Caco-2 (cell line): ENCODE measurements around the gene SIAE. TPM values are rescaled to one million over a fixed set of nuclear protein-coding genes. Genes with fewer than 3 reads are reported as not detected.

Source experiments
- BruUV-seq: library from RNA; stranded (reverse); fragments of 400-500 nt; replicated peaks from 2 replicates; lab custom pipeline; 2021; lab: Mats Ljungman, UMichigan
- CTCF ChIA-PET: fragments of 300-600 bp; sonication (Branson Sonifier 250); formaldehyde crosslinking; loops from one replicate; lab custom pipeline; 2022; ENCODE audit warnings: antibody characterized with exemption; lab: Charles Lee
- POLR2A ChIA-PET: fragments of 300-600 bp; sonication (Branson Sonifier 250); formaldehyde crosslinking; loops from one replicate; lab custom pipeline; 2022; ENCODE audit warnings: antibody characterized with exemption; lab: Charles Lee
- DNase-seq, 2 experiments: peaks; one replicate each; pipeline versions ENCODE4 v3.0.0 to v3.0.0-alpha.2; 2020 to 2022
- H3K27me3 ChIP-seq: replicated peaks from 2 replicates; pipeline ENCODE4 v1.6.0; 2011; ENCODE audit warnings: low read length; ENCODE audit not compliant: control insufficient read depth, insufficient read depth
- H3K36me3 ChIP-seq: 2 replicates; pipeline ENCODE4 v1.5.1; 2011; ENCODE audit warnings: low read length; ENCODE audit not compliant: control insufficient read depth, insufficient read depth
- H3K4me1 ChIP-seq: fragments of 250-450 bp; sonication (Bioruptor Pico); 2 replicates; pipeline ENCODE4 v1.5.1; 2020; ENCODE audit warnings: mild to moderate bottlenecking
- H3K4me3 ChIP-seq: 2 replicates; pipeline ENCODE4 v1.5.1; 2011; ENCODE audit warnings: low read depth, mild to moderate bottlenecking, control low read depth, low read length
- H3K9me3 ChIP-seq: fragments of 250-450 bp; sonication (Bioruptor Pico); 2 replicates; pipeline ENCODE4 v1.5.1; 2020; ENCODE audit warnings: mild to moderate bottlenecking, moderate library complexity
- H3K27ac Mint-ChIP-seq: one replicate; pipeline ENCODE4 v1.8.0; 2022; ENCODE audit warnings: mixed read lengths; ENCODE audit not compliant: unreplicated experiment
- H3K27me3 Mint-ChIP-seq: one replicate; pipeline ENCODE4 v1.8.0; 2022; ENCODE audit warnings: mixed read lengths; ENCODE audit not compliant: insufficient read depth, unreplicated experiment
- H3K36me3 Mint-ChIP-seq: one replicate; pipeline ENCODE4 v1.8.0; 2022; ENCODE audit warnings: mild to moderate bottlenecking, mixed read lengths; ENCODE audit not compliant: insufficient read depth, unreplicated experiment
- H3K4me1 Mint-ChIP-seq: one replicate; pipeline ENCODE4 v1.8.0; 2022; ENCODE audit warnings: low read depth, mixed read lengths; ENCODE audit not compliant: unreplicated experiment
- H3K4me3 Mint-ChIP-seq: one replicate; pipeline ENCODE4 v1.8.0; 2022; ENCODE audit warnings: mild to moderate bottlenecking, moderate library complexity, mixed read lengths; ENCODE audit not compliant: unreplicated experiment
- H3K9me3 Mint-ChIP-seq: one replicate; pipeline ENCODE4 v1.8.0; 2022; ENCODE audit warnings: mixed read lengths; ENCODE audit not compliant: unreplicated experiment
- intact Hi-C: fragments of 100-400 bp; cut with micrococcal nuclease; formaldehyde crosslinking; loops from one replicate; pipeline ENCODE4 v1.10.0; 2022; ENCODE audit not compliant: unreplicated experiment
- total RNA-seq: library from RNA; stranded (reverse); gene quantifications from 2 replicates; pipeline ENCODE4 v1.2.3, GENCODE V29; 2022
- TF ChIP-seq, protein P1 (sequence below), 2 experiments: fragments of 200-600 bp in 1 of 2; IDR thresholded peaks; 1 replicate in 1 of 2; 2 replicates in 1 of 2; pipeline versions ENCODE4 v1.5.1 to v1.8.0; 2011 to 2022; ENCODE audit warnings: antibody characterized with exemption in 1 of 2, control low read depth in 1 of 2, inconsistent platforms in 1 of 2, low read depth in 1 of 2, low read length in 1 of 2, mild to moderate bottlenecking in 1 of 2, moderate library complexity in 1 of 2; ENCODE audit not compliant: insufficient read depth in 1 of 2, severe bottlenecking in 1 of 2, unreplicated experiment in 1 of 2

The SIAE gene
- total RNA-seq, 1 experiment from 2014 or later = 33.7 TPM

DNA sequence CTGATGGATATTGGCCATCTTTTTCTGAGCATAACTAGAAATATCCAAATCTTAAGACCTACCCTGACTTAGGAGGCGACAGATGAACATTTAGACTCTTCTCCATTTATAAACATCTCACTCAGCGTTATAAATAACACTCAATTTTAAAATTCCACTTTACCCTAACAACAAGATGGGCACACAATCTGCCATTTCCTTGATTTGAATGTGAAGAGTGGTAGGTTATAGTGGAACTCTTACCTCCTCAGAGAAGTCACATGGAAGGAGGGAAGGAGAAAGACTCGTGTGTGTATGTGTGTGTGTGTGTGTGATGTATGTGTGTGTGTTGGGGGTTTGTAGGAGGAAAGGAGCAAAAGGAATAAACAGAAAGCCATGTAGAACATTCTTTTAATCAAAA is 15.0 kb downstream of the SIAE start:
- no peaks in the 10 kb centered on the region for H3K36me3 ChIP-seq
- H3K9me3 Mint-ChIP-seq = no peaks in the 10 kb centered on the region
- no peaks in the 10 kb centered on the region for H3K4me1 Mint-ChIP-seq
- POLR2A ChIA-PET = no interaction called here
- H3K4me3 ChIP-seq = no peak overlapping the region
- intact Hi-C loops = no loop called here
- H3K36me3 Mint-ChIP-seq = no peaks in the 10 kb centered on the region
- peaks cover 6% of the 10 kb centered on the region; the same call in 1 of the 2 replicates for H3K4me1 ChIP-seq
- H3K9me3 ChIP-seq = no peaks in the 10 kb centered on the region
- CTCF ChIA-PET = no interaction called here
- H3K27ac Mint-ChIP-seq = no peak overlapping the region
- no peak overlapping the region for H3K4me3 Mint-ChIP-seq
- no peaks in the 10 kb centered on the region for H3K27me3 ChIP-seq
- H3K27me3 Mint-ChIP-seq = no peaks in the 10 kb centered on the region
- no peak for DNase-seq
- no TSS peak for BruUV-seq
- TF ChIP-seq, protein P1, sequence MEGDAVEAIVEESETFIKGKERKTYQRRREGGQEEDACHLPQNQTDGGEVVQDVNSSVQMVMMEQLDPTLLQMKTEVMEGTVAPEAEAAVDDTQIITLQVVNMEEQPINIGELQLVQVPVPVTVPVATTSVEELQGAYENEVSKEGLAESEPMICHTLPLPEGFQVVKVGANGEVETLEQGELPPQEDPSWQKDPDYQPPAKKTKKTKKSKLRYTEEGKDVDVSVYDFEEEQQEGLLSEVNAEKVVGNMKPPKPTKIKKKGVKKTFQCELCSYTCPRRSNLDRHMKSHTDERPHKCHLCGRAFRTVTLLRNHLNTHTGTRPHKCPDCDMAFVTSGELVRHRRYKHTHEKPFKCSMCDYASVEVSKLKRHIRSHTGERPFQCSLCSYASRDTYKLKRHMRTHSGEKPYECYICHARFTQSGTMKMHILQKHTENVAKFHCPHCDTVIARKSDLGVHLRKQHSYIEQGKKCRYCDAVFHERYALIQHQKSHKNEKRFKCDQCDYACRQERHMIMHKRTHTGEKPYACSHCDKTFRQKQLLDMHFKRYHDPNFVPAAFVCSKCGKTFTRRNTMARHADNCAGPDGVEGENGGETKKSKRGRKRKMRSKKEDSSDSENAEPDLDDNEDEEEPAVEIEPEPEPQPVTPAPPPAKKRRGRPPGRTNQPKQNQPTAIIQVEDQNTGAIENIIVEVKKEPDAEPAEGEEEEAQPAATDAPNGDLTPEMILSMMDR (IDR thresholded peaks at IDR 0.05; ENCODE audit: insufficient read depth in 1 of 2, low read depth in 1 of 2, low read length in 1 of 2, severe bottlenecking in 1 of 2, unreplicated experiment in 1 of 2) = no peak

DNA sequence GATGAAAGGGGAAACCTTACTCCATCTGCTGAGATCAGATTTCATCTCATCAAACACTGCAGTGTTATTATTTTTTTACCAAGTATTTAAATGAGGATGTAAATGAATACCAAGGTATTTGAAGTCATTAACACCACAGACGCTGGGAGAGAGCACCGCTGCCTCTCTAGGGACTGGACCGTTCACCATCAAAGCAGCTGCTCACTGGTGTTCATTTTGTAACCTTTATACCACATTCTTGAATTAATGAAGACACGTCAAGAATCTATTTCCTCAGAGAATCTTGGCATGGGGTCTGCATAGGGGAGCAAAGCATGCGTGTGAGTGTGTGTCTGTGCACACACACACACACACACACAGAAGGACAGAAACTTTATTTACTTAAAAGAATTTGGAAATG is 15.6 kb downstream of the SIAE start:
- no peaks in the 10 kb centered on the region for H3K9me3 Mint-ChIP-seq
- no peaks in the 10 kb centered on the region for H3K36me3 ChIP-seq
- no peaks in the 10 kb centered on the region for H3K27me3 ChIP-seq
- H3K4me3 Mint-ChIP-seq = no peak overlapping the region
- H3K27ac Mint-ChIP-seq = no peak overlapping the region
- H3K4me3 ChIP-seq = no peak overlapping the region
- no peaks in the 10 kb centered on the region for H3K4me1 Mint-ChIP-seq
- H3K9me3 ChIP-seq = no peaks in the 10 kb centered on the region
- H3K27me3 Mint-ChIP-seq = no peaks in the 10 kb centered on the region
- TF ChIP-seq, protein P1 (IDR thresholded peaks at IDR 0.05; ENCODE audit: insufficient read depth in 1 of 2, low read depth in 1 of 2, low read length in 1 of 2, severe bottlenecking in 1 of 2, unreplicated experiment in 1 of 2) = no peak
- intact Hi-C loops = no loop called here
- no peaks in the 10 kb centered on the region for H3K36me3 Mint-ChIP-seq
- BruUV-seq = no TSS peak
- ChIA-PET CTCF (no interaction called here), POLR2A (no interaction called here)
- DNase-seq = no peak
- H3K4me1 ChIP-seq = peaks cover 6% of the 10 kb centered on the region; the same call in 1 of the 2 replicates

- TF ChIP-seq, protein P1 (IDR thresholded peaks at IDR 0.05; ENCODE audit: insufficient read depth in 1 of 2, low read depth in 1 of 2, low read length in 1 of 2, severe bottlenecking in 1 of 2, unreplicated experiment in 1 of 2) = no peak
- H3K4me1 ChIP-seq = peaks cover 6% of the 10 kb centered on the region; the same call in 1 of the 2 replicates
- H3K36me3 ChIP-seq = no peaks in the 10 kb centered on the region
- H3K27me3 ChIP-seq = no peaks in the 10 kb centered on the region
- H3K9me3 Mint-ChIP-seq = no peaks in the 10 kb centered on the region
- no TSS peak for BruUV-seq
- no peak overlapping the region for H3K4me3 Mint-ChIP-seq
- POLR2A ChIA-PET = no interaction called here
- CTCF ChIA-PET = interaction anchor here (0.6 to 1.2 kb wide), 4 partner anchors 12 to 1602 kb away, joined by 3 to 6 read pairs (median 4); no protein-coding TSS in a partner anchor
- no peak overlapping the region for H3K27ac Mint-ChIP-seq
- H3K9me3 ChIP-seq = no peaks in the 10 kb centered on the region
- H3K27me3 Mint-ChIP-seq = no peaks in the 10 kb centered on the region
- intact Hi-C loops = no loop called here
- H3K36me3 Mint-ChIP-seq = no peaks in the 10 kb centered on the region
- no peaks in the 10 kb centered on the region for H3K4me1 Mint-ChIP-seq
- no peak for DNase-seq
- no peak overlapping the region for H3K4me3 ChIP-seq
Observed at GRCh38 chr11:124656774-124657630, 16.5 kb downstream of the SIAE start.
